Neuronal stem cell (in vitro differentiated cells): ENCODE results near the gene SLC18A3.

Source experiments
- DNase-seq: peaks from one replicate; pipeline ENCODE4 v3.0.0-alpha.2; 2013; ENCODE audit warnings: low spot score
- H2AFZ ChIP-seq: one replicate; pipeline ENCODE4 v1.6.1; 2013; ENCODE audit warnings: mild to moderate bottlenecking, low read length, inconsistent platforms
- H2AK5ac ChIP-seq: 2 replicates; pipeline ENCODE4 v1.6.1; 2013; ENCODE audit warnings: low read depth, mild to moderate bottlenecking, inconsistent platforms, low read length, moderate library complexity, mixed read lengths
- H2BK120ac ChIP-seq: 2 replicates; pipeline ENCODE4 v1.6.1; 2013; ENCODE audit warnings: low read depth, mild to moderate bottlenecking, inconsistent platforms, low read length, moderate library complexity, mixed read lengths
- H2BK12ac ChIP-seq: one replicate; pipeline ENCODE4 v1.6.1; 2013; ENCODE audit warnings: low read length, inconsistent platforms
- H2BK15ac ChIP-seq: 2 replicates; pipeline ENCODE4 v1.6.1; 2013; ENCODE audit warnings: mild to moderate bottlenecking, low read length, inconsistent platforms, mixed read lengths
- H2BK5ac ChIP-seq: one replicate; pipeline ENCODE4 v1.6.1; 2013; ENCODE audit warnings: inconsistent platforms, mild to moderate bottlenecking, low read length, moderate library complexity
- H3K14ac ChIP-seq: one replicate; pipeline ENCODE4 v1.6.1; 2013; ENCODE audit warnings: low read length, inconsistent platforms
- H3K18ac ChIP-seq: 2 replicates; pipeline ENCODE4 v1.6.1; 2013; ENCODE audit warnings: low read length, inconsistent platforms
- H3K23ac ChIP-seq: 2 replicates; pipeline ENCODE4 v1.6.1; 2013; ENCODE audit warnings: low read depth, mild to moderate bottlenecking, mixed read lengths, low read length, inconsistent platforms; ENCODE audit not compliant: poor library complexity
- H3K27ac ChIP-seq: replicated peaks from 3 replicates; pipeline ENCODE4 v1.5.1; 2013; ENCODE audit warnings: low read length, inconsistent platforms
- H3K27me3 ChIP-seq, 3 experiments: 2 replicates each; pipeline ENCODE4 v1.6.1; 2013; ENCODE audit warnings: low read length in 3 of 3, mild to moderate bottlenecking in 2 of 3, inconsistent platforms in 1 of 3, low read depth in 1 of 3, mixed read lengths in 1 of 3, moderate library complexity in 1 of 3; ENCODE audit not compliant: control insufficient read depth in 3 of 3, insufficient read depth in 3 of 3
- H3K36me3 ChIP-seq, 2 donors: replicated peaks in 1 of 2; 2 replicates each; pipeline ENCODE4 v1.6.1; 2013; ENCODE audit warnings: low read length in 2 of 2; ENCODE audit not compliant: control insufficient read depth in 2 of 2, insufficient read depth in 2 of 2
- H3K4ac ChIP-seq: 2 replicates; pipeline ENCODE4 v1.6.1; 2013; ENCODE audit warnings: inconsistent platforms, mild to moderate bottlenecking, low read length, moderate library complexity
- H3K4me1 ChIP-seq, 2 donors: 1 replicate in 1 of 2; 2 replicates in 1 of 2; pipeline ENCODE4 v1.6.1; 2013; ENCODE audit warnings: low read length in 2 of 2, low read depth in 1 of 2; ENCODE audit not compliant: control insufficient read depth in 2 of 2, insufficient read depth in 1 of 2
- H3K4me2 ChIP-seq: one replicate; pipeline ENCODE4 v1.6.1; 2013; ENCODE audit warnings: mild to moderate bottlenecking, low read length, inconsistent platforms; ENCODE audit not compliant: insufficient read depth, poor library complexity, severe bottlenecking
- H3K4me3 ChIP-seq, 2 donors: 2 replicates each; pipeline ENCODE4 v1.5.1; 2013; ENCODE audit warnings: low read length in 2 of 2, mild to moderate bottlenecking in 2 of 2, inconsistent platforms in 1 of 2, moderate library complexity in 1 of 2
- H3K79me1 ChIP-seq: one replicate; pipeline ENCODE4 v1.6.1; 2013; ENCODE audit warnings: low read depth, mild to moderate bottlenecking, inconsistent platforms, low read length, moderate library complexity
- H3K9ac ChIP-seq: one replicate; pipeline ENCODE4 v1.6.1; 2013; ENCODE audit warnings: mild to moderate bottlenecking, low read depth, low read length, inconsistent platforms; ENCODE audit not compliant: poor library complexity
- H3K9me3 ChIP-seq, 2 donors: replicated peaks in 1 of 2; 2 replicates each; pipeline versions ENCODE3 to v1.6.1; 2013; ENCODE audit warnings: low read length in 2 of 2, mild to moderate bottlenecking in 2 of 2, inconsistent platforms in 1 of 2, low read depth in 1 of 2, mixed read lengths in 1 of 2, moderate library complexity in 1 of 2; ENCODE audit not compliant: control insufficient read depth in 2 of 2, insufficient read depth in 1 of 2
- H4K8ac ChIP-seq: one replicate; pipeline ENCODE4 v1.6.1; 2013; ENCODE audit warnings: low read depth, mild to moderate bottlenecking, inconsistent platforms, low read length, moderate library complexity
- H4K91ac ChIP-seq: one replicate; pipeline ENCODE4 v1.6.1; 2013; ENCODE audit warnings: low read length, low read depth, mild to moderate bottlenecking, inconsistent platforms; ENCODE audit not compliant: poor library complexity
- WGBS, 2 donors: extraction: QIAGEN DNeasy Blood & Tissue Kit; methylation state at CpG; one replicate each; pipeline ENCODE4 v1.1.7; 2013; ENCODE audit warnings: missing lambda C conversion rate in 2 of 2, mixed read lengths in 1 of 2; ENCODE audit not compliant: insufficient read length in 2 of 2, insufficient replicate concordance in 1 of 2; ENCODE audit errors: extremely low coverage in 2 of 2; 5-methylcytosine and 5-hydroxymethylcytosine counted together

Gene SLC18A3

DNA sequence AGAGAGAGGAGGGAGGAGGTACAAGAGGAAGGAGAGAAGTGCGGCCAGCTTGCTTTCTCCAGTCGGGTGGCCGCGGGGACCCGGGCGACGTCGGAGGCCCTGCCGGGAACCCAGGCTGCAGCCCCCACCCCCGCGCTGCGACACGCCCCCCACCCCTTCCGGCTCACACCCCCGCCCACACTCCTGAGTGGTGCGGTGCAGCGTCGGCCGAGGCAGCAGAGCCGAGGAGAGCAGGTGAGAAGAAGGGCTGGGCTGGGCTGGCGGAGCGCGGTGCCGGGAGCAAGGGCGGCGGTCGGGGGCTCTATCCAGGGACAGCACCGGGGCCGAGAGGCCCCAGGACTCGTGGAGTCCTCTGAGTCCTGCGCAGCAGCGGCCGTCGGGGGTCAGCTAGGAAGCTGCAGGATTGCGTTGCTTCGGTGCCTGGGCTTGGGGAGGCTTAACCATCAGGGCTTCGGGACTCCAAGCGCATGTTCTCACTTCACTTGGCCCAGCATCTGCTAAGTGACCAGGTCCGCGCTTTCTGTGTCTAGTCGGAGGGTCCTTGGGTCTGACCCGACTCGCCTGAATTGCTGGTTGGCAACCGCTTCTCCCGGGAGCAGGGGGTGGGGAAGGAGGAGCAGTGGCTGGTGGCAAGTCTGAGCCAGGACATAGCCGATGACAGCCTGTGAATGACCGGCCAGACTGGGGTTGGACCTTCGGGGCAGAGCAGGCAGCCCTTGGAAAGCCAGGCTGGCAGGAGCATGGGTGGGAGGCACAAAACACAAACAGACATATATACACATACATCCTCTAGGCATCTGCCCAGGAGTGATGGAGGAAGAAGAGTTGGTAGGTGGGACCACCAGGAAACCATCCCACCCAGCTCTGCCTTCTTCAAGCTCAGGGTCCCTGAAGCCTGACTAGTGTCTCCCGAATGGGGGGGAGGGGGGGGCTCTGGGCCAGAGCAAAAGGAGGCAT is 4.4 kb downstream of the SLC18A3 start:
- peaks cover 6 to 7% of the 10 kb centered on the region in 2 donors for H3K9me3 ChIP-seq
- peak overlapping the region; percentile 66 for H3K18ac ChIP-seq
- no peak overlapping the region for H2AFZ ChIP-seq
- H2BK15ac ChIP-seq = no peak overlapping the region
- H3K4me1 ChIP-seq = peaks cover 4 to 23% of the 10 kb centered on the region in 2 donors
- no peak overlapping the region for H4K8ac ChIP-seq
- H2BK120ac ChIP-seq = no peak overlapping the region
- H2BK5ac ChIP-seq = no peak overlapping the region
- H2AK5ac ChIP-seq = peak overlapping the region; percentile 10
- no CpG with 5 or more reads among the region's 49 CpGs for WGBS, 2 donors
- H3K27ac ChIP-seq = no peak overlapping the region
- H2BK12ac ChIP-seq = no peak overlapping the region
- peak overlapping the region; percentile 71 for H3K14ac ChIP-seq
- H3K79me1 ChIP-seq = peaks cover 6% of the 10 kb centered on the region
- H3K4me2 ChIP-seq = peak overlapping the region; percentile 49
- H3K36me3 ChIP-seq = no peaks in the 10 kb centered on the region
- peak overlapping the region; percentile 37 for H3K9ac ChIP-seq
- no peak overlapping the region for H4K91ac ChIP-seq
- H3K23ac ChIP-seq = peak overlapping the region; percentile 80
- H3K27me3 ChIP-seq = peaks cover 41 to 97% (median 69%) of the 10 kb centered on the region in 3 experiments
- no peak for DNase-seq
- peak overlapping the region in 1 of 2 donors; percentile 57 for H3K4me3 ChIP-seq
- H3K4ac ChIP-seq = no peak overlapping the region

DNA sequence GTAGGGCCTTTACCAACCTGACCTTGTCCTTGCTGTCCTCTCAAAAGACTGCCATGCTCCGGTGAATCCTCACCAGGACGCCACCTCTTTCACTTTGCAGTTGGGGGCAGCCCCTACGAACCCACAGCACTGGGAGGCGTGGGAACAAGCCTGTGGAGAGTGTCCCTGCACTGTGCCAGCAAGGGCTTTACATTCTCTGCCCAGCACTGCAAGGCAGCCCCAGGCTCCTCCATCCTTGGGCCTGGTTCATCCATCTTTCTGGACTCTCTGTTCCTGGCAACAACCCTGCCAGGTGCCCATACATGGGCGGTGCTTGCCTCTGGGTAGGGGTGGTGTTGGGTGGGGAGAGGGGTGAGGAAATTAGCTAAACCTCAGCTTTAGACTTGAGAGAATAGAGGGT is 5.1 kb downstream of the SLC18A3 start:
- H4K8ac ChIP-seq = no peak overlapping the region
- no peak overlapping the region for H3K23ac ChIP-seq
- H2BK120ac ChIP-seq = no peak overlapping the region
- no peaks in the 10 kb centered on the region for H3K36me3 ChIP-seq
- no peak overlapping the region for H3K4ac ChIP-seq
- no peak overlapping the region for H3K27ac ChIP-seq
- no peak overlapping the region for H4K91ac ChIP-seq
- no peak overlapping the region for H2BK15ac ChIP-seq
- no peak overlapping the region for H3K4me2 ChIP-seq
- H2AK5ac ChIP-seq = no peak overlapping the region
- no peak overlapping the region for H3K9ac ChIP-seq
- no peak overlapping the region for H2BK5ac ChIP-seq
- peaks cover 6 to 7% of the 10 kb centered on the region in 2 donors for H3K9me3 ChIP-seq
- peaks cover 41 to 98% (median 64%) of the 10 kb centered on the region in 3 experiments for H3K27me3 ChIP-seq
- H3K4me3 ChIP-seq = no peak overlapping the region
- DNase-seq = no peak
- H3K14ac ChIP-seq = no peak overlapping the region
- H3K4me1 ChIP-seq = peaks cover 4 to 23% of the 10 kb centered on the region in 2 donors
- H3K79me1 ChIP-seq = peaks cover 6% of the 10 kb centered on the region
- WGBS, 2 donors = no CpG with 5 or more reads among the region's 5 CpGs
- H2AFZ ChIP-seq = no peak overlapping the region
- no peak overlapping the region for H2BK12ac ChIP-seq
- no peak overlapping the region for H3K18ac ChIP-seq

DNA sequence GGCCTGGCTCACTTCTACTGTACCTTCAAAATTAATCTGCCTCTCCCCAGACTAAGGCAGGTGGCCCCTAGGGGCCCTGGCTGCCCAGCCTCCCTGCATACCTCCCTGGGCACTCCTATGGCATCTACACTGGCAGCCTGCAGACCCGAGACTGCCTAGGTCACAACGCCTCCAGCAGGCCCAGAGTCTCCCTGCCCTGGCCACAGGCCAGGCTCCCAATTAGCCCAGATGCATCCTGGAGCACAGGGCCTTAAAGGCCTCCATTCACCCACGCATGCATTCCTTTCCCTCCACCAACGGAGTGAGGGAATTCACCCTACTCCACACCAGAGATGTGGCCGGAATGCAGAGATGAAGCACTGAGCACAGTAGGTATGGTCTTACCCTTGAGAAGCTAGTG is 5.6 kb downstream of the SLC18A3 start:
- Histone ChIP-seq H3K36me3 (no peaks in the 10 kb centered on the region), H3K27ac (no peak overlapping the region), H2BK15ac (no peak overlapping the region), H3K14ac (no peak overlapping the region), H3K79me1 (peaks cover 3% of the 10 kb centered on the region), H2BK5ac (no peak overlapping the region), H3K4me1 (peaks cover 4 to 22% of the 10 kb centered on the region in 2 donors), H2BK120ac (no peak overlapping the region), H4K8ac (no peak overlapping the region), H2BK12ac (no peak overlapping the region), H2AFZ (no peak overlapping the region), H3K4ac (no peak overlapping the region), H3K27me3 (peaks cover 37 to 98% (median 59%) of the 10 kb centered on the region in 3 experiments), H3K9me3 (peaks cover 6 to 7% of the 10 kb centered on the region in 2 donors), H4K91ac (no peak overlapping the region), H3K4me3 (no peak overlapping the region), H3K9ac (no peak overlapping the region), H3K18ac (no peak overlapping the region), H3K23ac (no peak overlapping the region), H2AK5ac (no peak overlapping the region), H3K4me2 (no peak overlapping the region)
- no peak for DNase-seq
- no CpG with 5 or more reads among the region's 5 CpGs for WGBS, 2 donors

DNA sequence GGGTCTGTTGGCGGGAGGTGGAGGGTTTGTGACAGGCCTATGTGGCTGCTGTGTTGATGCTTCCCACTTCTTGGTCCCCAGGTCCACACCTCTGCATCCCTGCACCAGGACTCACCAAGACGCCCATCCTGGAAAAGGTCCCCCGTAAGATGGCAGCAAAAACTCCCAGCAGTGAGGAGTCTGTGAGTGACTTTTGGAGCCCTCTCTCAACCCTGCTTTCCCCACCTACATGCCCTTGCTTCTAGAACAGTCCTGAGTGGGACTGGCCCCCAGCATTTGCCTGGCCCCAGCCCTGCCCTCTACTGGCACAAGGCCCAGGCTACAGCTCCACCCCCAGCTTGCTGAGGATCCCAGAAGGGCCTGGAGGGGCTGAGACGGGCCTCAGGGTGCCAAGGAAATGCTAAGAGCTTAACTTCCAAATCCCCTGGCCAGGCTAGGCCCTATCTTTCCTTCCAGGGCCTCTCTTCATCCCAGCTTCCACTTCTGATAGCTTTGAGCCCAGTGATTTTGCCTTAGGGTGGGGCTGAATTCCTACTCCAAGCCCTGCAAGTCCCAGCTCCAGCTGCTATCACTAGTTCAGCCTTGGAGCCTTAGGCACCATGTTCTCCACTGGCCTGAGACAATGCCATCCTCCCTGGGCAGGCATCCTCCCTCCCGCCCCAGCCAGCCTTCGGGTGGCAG is 6.5 kb downstream of the SLC18A3 start:
- H2BK12ac ChIP-seq = no peak overlapping the region
- H3K4me3 ChIP-seq = no peak overlapping the region
- WGBS, 2 donors = no CpG with 5 or more reads among the region's 6 CpGs
- H2AK5ac ChIP-seq = no peak overlapping the region
- no peak overlapping the region for H3K14ac ChIP-seq
- peaks cover under 1% of the 10 kb centered on the region for H3K79me1 ChIP-seq
- H3K27me3 ChIP-seq = peaks cover 28 to 98% (median 50%) of the 10 kb centered on the region in 3 experiments
- H3K4me1 ChIP-seq = peaks cover 4 to 16% of the 10 kb centered on the region in 2 donors
- H3K4me2 ChIP-seq = no peak overlapping the region
- H2BK5ac ChIP-seq = no peak overlapping the region
- peaks cover 3 to 5% of the 10 kb centered on the region in 2 donors for H3K9me3 ChIP-seq
- DNase-seq = no peak
- no peak overlapping the region for H2BK15ac ChIP-seq
- no peak overlapping the region for H3K18ac ChIP-seq
- no peak overlapping the region for H3K4ac ChIP-seq
- H4K91ac ChIP-seq = no peak overlapping the region
- H4K8ac ChIP-seq = no peak overlapping the region
- no peak overlapping the region for H3K23ac ChIP-seq
- no peak overlapping the region for H3K9ac ChIP-seq
- H3K36me3 ChIP-seq = no peaks in the 10 kb centered on the region
- no peak overlapping the region for H2BK120ac ChIP-seq
- H3K27ac ChIP-seq = no peak overlapping the region
- H2AFZ ChIP-seq = no peak overlapping the region
